ENCODE measurements around the gene TIGD3. TPM values are rescaled to one million over a fixed set of nuclear protein-coding genes. Genes with fewer than 3 reads are reported as not detected.
A peak's percentile ranks its signal among the peaks of the same experiment; 100 is the strongest.

TIGD3 gene
- total and polyA plus RNA-seq, 7 donors = 0.14 to 0.96 (median 0.36) TPM; not detected in 2

- Histone ChIP-seq H3K4me1 (peaks cover 0 to 4% (median 4%) of the 10 kb centered on the region in 4 donors), H3K27ac (no peak overlapping the region), H3K4me3 (no peak overlapping the region), H3K9me3 (no peaks in the 10 kb centered on the region), H3K36me3 (no peaks in the 10 kb centered on the region), H3K27me3 (no peaks in the 10 kb centered on the region)
- no peak for DNase-seq
- whole genome bisulfite sequencing, 2 donors = 81 to 85% methylated on average over 3 of the region's 3 CpGs
- TF ChIP-seq EP300 (IDR thresholded peaks at IDR 0.05) (no peak), CTCF (IDR thresholded peaks at IDR 0.05) (no peak), POLR2AphosphoS5 (IDR thresholded peaks at IDR 0.05) (no peak), POLR2A (IDR thresholded peaks at IDR 0.05) (no peak)
- intact Hi-C loops (cut with DNase I) = loop anchor here (10.0 kb wide), 1 partner anchor 241 kb away; no protein-coding TSS in a partner anchor
Measured at GRCh38 chr11:65363770-65364169, 9.2 kb downstream of the TIGD3 start.

GRCh38 chr11:65366340-65366773 is 11.8 kb downstream of the TIGD3 start:
- TF ChIP-seq POLR2AphosphoS5 (IDR thresholded peaks at IDR 0.05) = no peak
- peak; percentile 65 to 89 (median 72) for TF ChIP-seq CTCF (IDR thresholded peaks at IDR 0.05)
- no peak for DNase-seq

GRCh38 chr11:65370659-65371049 is 16.1 kb downstream of the TIGD3 start:
- intact Hi-C loops (cut with DNase I) = no loop called here
- DNase-seq = no peak
- WGBS, 2 donors = 85 to 92% methylated on average over 6 of the region's 6 CpGs
- no peak for TF ChIP-seq POLR2AphosphoS5 (IDR thresholded peaks at IDR 0.05)
- Histone ChIP-seq H3K27me3 (no peaks in the 10 kb centered on the region), H3K4me1 (peaks cover 0 to 4% (median 4%) of the 10 kb centered on the region in 4 donors), H3K36me3 (no peaks in the 10 kb centered on the region), H3K27ac (no peak overlapping the region), H3K4me3 (no peak overlapping the region), H3K9me3 (no peaks in the 10 kb centered on the region)

More at GRCh38 chr11:65366340-65366773, 11.8 kb downstream of the TIGD3 start:
- no peaks in the 10 kb centered on the region for H3K9me3 ChIP-seq
- no peaks in the 10 kb centered on the region for H3K36me3 ChIP-seq
- H3K27ac ChIP-seq = no peak overlapping the region
- whole genome bisulfite sequencing, 2 donors = 1 to 5% methylated on average over 4 of the region's 4 CpGs
- H3K4me1 ChIP-seq = peaks cover 0 to 4% (median 4%) of the 10 kb centered on the region in 4 donors
- intact Hi-C loops (cut with DNase I) = loop anchor here (2.0 to 10.0 kb wide), 2 partner anchors 144 to 238 kb away; no protein-coding TSS in a partner anchor
- no peak overlapping the region for H3K4me3 ChIP-seq
- H3K27me3 ChIP-seq = no peaks in the 10 kb centered on the region

- no peaks in the 10 kb centered on the region for H3K4me1 ChIP-seq
- no peaks in the 10 kb centered on the region for H3K9me3 ChIP-seq
- H3K36me3 ChIP-seq = no peaks in the 10 kb centered on the region
- H3K27ac ChIP-seq = no peak overlapping the region
- WGBS, 2 donors = 92 to 93% methylated on average over 14 of the region's 14 CpGs
- H3K27me3 ChIP-seq = no peaks in the 10 kb centered on the region
- intact Hi-C loops (cut with DNase I) = no loop called here
- TF ChIP-seq POLR2AphosphoS5 (IDR thresholded peaks at IDR 0.05) (no peak), EP300 (IDR thresholded peaks at IDR 0.05) (no peak), POLR2A (IDR thresholded peaks at IDR 0.05) (no peak), CTCF (IDR thresholded peaks at IDR 0.05) (no peak)
- DNase-seq = no peak
- no peak overlapping the region for H3K4me3 ChIP-seq
Measured at GRCh38 chr11:65373839-65374580, 19.5 kb downstream of the TIGD3 start.

GRCh38 chr11:65375012-65375411 is 20.5 kb downstream of the TIGD3 start:
- WGBS, 2 donors = 40 to 80% methylated on average over 8 of the region's 8 CpGs
- Histone ChIP-seq H3K4me3 (no peak overlapping the region), H3K36me3 (no peaks in the 10 kb centered on the region), H3K4me1 (no peaks in the 10 kb centered on the region), H3K9me3 (no peaks in the 10 kb centered on the region), H3K27me3 (no peaks in the 10 kb centered on the region), H3K27ac (no peak overlapping the region)
- intact Hi-C loops (cut with DNase I) = no loop called here
- TF ChIP-seq CTCF (IDR thresholded peaks at IDR 0.05) = no peak
- no peak for TF ChIP-seq POLR2AphosphoS5 (IDR thresholded peaks at IDR 0.05)
- no peak for TF ChIP-seq EP300 (IDR thresholded peaks at IDR 0.05)
- no peak for TF ChIP-seq POLR2A (IDR thresholded peaks at IDR 0.05)
- DNase-seq = no peak
